Left ventricle myocardium superior (tissue), 1 donor: ENCODE data around the gene DPP7. TPM values are rescaled to one million over a fixed set of nuclear protein-coding genes. Genes with fewer than 3 reads are reported as not detected.
A peak's percentile ranks its signal among the peaks of the same experiment; 100 is the strongest.

Experiments
- ATAC-seq: fragments of 200-7000 bp; cut with Tn5 transposase; one replicate; pipeline ENCODE4 v1.9.1; 2020; ENCODE audit warnings: mild to moderate bottlenecking, moderate library complexity
- DNase-seq: peaks from one replicate; pipeline ENCODE4 v3.0.0-alpha.2; 2020
- intact Hi-C: fragments of 100-400 bp; cut with micrococcal nuclease; formaldehyde crosslinking; loops from one replicate; pipeline ENCODE4 v1.11.0; 2022
- total RNA-seq: library from RNA; stranded (reverse); fragmentation: NEBNext Ultra II Directional; extraction: Animal tissue kit (Norgen Biotek cat#: 25700); gene quantifications from one replicate; pipeline ENCODE4 v1.2.1, GENCODE V29; 2021
- donor health status: DM: no; HTN: yes; CAD: no; lungs with severe emphysema.

The DPP7 gene
- total RNA-seq, 1 donor from 2014 or later = 155 TPM

GRCh38 chr9:137103206-137103999 is 11.1 kb downstream of the DPP7 start:
- ATAC-seq (no peak), DNase-seq (peak; percentile 15)
- intact Hi-C loops = no loop called here

GRCh38 chr9:137099231-137099630 is 15.3 kb downstream of the DPP7 start:
- intact Hi-C loops = no loop called here
- ATAC-seq (no peak), DNase-seq (no peak)

- DNase-seq (no peak), ATAC-seq (no peak)
- intact Hi-C loops = no loop called here
These were observed 16.6 kb downstream of the DPP7 start for GRCh38 chr9:137097761-137098462.

- no peak for ATAC-seq
- intact Hi-C loops = no loop called here
These were observed 17.6 kb downstream of the DPP7 start for GRCh38 chr9:137096785-137097546.

GRCh38 chr9:137095664-137096517 is 18.6 kb downstream of the DPP7 start:
- DNase-seq (no peak), ATAC-seq (no peak)
- intact Hi-C loops = no loop called here

More at GRCh38 chr9:137096785-137097546, 17.6 kb downstream of the DPP7 start:
- DNase-seq = no peak

GRCh38 chr9:137089232-137089947 is 25.1 kb downstream of the DPP7 start:
- DNase-seq (no peak), ATAC-seq (no peak)
- intact Hi-C loops = no loop called here

GRCh38 chr9:137088121-137088520 is 26.4 kb downstream of the DPP7 start:
- DNase-seq (no peak), ATAC-seq (no peak)
- intact Hi-C loops = no loop called here

GRCh38 chr9:137087409-137087925 is 27.1 kb downstream of the DPP7 start:
- DNase-seq (no peak), ATAC-seq (no peak)
- intact Hi-C loops = no loop called here

- DNase-seq (peak; percentile 100), ATAC-seq (peak; percentile 91)
- intact Hi-C loops = no loop called here
These were observed 27.8 kb downstream of the DPP7 start, which contains the start of gene MAN1B1 for GRCh38 chr9:137086531-137087408. MAN1B1 (plus strand) TSS chr9:137086985; CDS start chr9:137087000, 15 bp downstream.

GRCh38 chr9:137085920-137086530 is 28.5 kb downstream of the DPP7 start:
- ATAC-seq (peak; percentile 47), DNase-seq (peak; percentile 74)
- intact Hi-C loops = no loop called here

- intact Hi-C loops = no loop called here
- peak; percentile 28 for DNase-seq
- no peak for ATAC-seq
These were observed 30.0 kb downstream of the DPP7 start for GRCh38 chr9:137084526-137084925.

- ATAC-seq = no peak
- intact Hi-C loops = no loop called here
- peak; percentile 65 for DNase-seq
These were observed 31.0 kb downstream of the DPP7 start for GRCh38 chr9:137083394-137084004.

GRCh38 chr9:137082925-137083290 is 31.6 kb downstream of the DPP7 start:
- intact Hi-C loops = no loop called here
- DNase-seq (no peak), ATAC-seq (no peak)

GRCh38 chr9:137082222-137082924 is 32.2 kb downstream of the DPP7 start:
- DNase-seq (peak; percentile 29), ATAC-seq (no peak)
- intact Hi-C loops = no loop called here

- intact Hi-C loops = no loop called here
- no peak for ATAC-seq
- no peak for DNase-seq
These were observed 34.0 kb downstream of the DPP7 start for GRCh38 chr9:137080260-137081122.
